Upper lobe of left lung (tissue), 4 donors: ENCODE measurements around the gene PNPLA5.

Experiments used
- POLR2A ChIP-seq, 4 donors: fragments of 450-650 bp; IDR thresholded peaks; one replicate each; pipeline ENCODE4 v1.5.1; 2016 to 2017; ENCODE audit warnings: antibody characterized with exemption in 4 of 4, mild to moderate bottlenecking in 2 of 4
- TF ChIP-seq, protein P1 (sequence below), 6 experiments: fragments of 450-650 bp in 4 of 6; fragments of 200-600 bp in 2 of 6; sonication (generic) in 2 of 6; IDR thresholded peaks; one replicate each; pipeline ENCODE4 v1.5.1; 2016 to 2019; ENCODE audit warnings: antibody characterized with exemption in 6 of 6

GRCh38 chr22:43895986-43896645 lies 4.3 kb upstream of the PNPLA5 start:
- TF ChIP-seq, protein P1, sequence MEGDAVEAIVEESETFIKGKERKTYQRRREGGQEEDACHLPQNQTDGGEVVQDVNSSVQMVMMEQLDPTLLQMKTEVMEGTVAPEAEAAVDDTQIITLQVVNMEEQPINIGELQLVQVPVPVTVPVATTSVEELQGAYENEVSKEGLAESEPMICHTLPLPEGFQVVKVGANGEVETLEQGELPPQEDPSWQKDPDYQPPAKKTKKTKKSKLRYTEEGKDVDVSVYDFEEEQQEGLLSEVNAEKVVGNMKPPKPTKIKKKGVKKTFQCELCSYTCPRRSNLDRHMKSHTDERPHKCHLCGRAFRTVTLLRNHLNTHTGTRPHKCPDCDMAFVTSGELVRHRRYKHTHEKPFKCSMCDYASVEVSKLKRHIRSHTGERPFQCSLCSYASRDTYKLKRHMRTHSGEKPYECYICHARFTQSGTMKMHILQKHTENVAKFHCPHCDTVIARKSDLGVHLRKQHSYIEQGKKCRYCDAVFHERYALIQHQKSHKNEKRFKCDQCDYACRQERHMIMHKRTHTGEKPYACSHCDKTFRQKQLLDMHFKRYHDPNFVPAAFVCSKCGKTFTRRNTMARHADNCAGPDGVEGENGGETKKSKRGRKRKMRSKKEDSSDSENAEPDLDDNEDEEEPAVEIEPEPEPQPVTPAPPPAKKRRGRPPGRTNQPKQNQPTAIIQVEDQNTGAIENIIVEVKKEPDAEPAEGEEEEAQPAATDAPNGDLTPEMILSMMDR (IDR thresholded peaks at IDR 0.05), result no peak
- no peak for TF ChIP-seq POLR2A (IDR thresholded peaks at IDR 0.05)
